GM19463 (cell line): Measurements from ENCODE around the gene SETD1B.
"Not testable (repeated sequence)": the region's sequence is repeated elsewhere in the genome, so short reads cannot be mapped to it uniquely, and the experiment has no call there.

ENCODE experiments used
- ATAC-seq: cut with Tn5 transposase; IDR thresholded peaks from one replicate; pipeline ENCODE4 v1.9.1; 2021; ENCODE audit warnings: mild to moderate bottlenecking, moderate library complexity; ENCODE audit not compliant: unreplicated experiment

Gene SETD1B

GRCh38 chr12:121803861-121804416 lies at the start of gene SETD1B:
SETD1B (plus strand) TSS chr12:121804009; CDS start chr12:121804738, 729 bp downstream.
- ATAC-seq: no peak

DNA sequence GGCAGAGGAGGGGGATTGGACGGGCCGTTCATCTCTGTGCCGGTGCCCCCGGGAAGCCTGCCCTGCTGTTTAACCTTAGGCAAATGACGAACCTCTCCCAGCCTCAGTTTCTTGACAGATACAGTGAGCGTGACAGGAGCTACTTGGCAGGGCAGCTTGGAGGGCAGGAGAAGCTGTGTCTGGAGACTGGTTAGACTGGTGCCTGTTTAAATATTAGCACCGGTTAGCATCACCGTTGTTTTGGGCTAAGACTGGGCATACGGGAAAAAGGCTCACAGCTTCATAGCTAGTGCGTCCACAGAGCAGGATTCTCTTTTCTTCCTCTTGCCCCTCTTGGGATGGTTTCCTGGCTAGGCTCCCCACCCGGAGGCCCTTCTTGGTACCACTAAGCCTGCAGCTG lies 49.0 kb upstream of the SETD1B start:
- ATAC-seq: no peak

GRCh38 chr12:121755591-121755990 lies 48.2 kb upstream of the SETD1B start:
- ATAC-seq: no peak

- not testable (repeated sequence) for ATAC-seq
Measured at GRCh38 chr12:121758536-121758935, 45.3 kb upstream of the SETD1B start.

DNA sequence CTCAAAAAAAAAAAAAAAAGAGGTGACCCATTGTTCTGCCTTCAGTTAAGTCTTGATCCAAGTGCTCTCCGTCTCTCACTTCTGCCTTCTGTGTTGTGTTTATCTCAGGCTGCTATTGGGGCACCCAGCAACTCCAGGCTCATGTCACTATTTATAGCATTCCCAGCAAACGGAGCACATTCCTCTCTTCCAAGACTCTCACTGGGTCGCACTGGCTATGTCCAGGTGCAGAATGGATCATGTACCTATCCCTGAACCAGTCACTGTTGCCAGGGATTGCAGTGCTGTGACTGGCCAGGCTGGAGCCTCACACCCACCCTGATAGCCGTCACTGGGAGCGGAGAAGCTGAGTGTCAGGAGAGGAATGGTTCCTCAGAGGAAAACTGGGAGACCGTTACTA lies 41.5 kb upstream of the SETD1B start:
- ATAC-seq: no peak

DNA sequence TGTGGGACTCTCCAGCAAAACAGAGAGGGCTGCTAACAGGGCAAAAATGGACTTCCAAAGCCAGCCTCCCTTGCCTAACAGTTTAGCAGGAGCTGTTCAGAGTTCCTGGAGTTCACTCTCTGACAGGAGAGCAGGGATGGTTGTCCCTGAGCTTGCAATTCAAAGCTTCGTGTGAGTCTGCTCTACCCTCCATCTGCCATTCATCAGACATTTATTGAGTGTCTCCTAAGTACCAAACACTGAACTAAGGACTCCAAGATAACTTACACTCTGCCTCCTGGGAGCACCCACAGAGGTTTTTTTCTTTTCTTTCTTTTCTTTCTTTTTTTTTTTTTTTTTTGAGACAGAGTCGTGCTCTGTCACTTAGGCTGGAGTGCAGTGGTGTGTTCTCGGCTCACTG lies 39.0 kb upstream of the SETD1B start:
- ATAC-seq: no peak

DNA sequence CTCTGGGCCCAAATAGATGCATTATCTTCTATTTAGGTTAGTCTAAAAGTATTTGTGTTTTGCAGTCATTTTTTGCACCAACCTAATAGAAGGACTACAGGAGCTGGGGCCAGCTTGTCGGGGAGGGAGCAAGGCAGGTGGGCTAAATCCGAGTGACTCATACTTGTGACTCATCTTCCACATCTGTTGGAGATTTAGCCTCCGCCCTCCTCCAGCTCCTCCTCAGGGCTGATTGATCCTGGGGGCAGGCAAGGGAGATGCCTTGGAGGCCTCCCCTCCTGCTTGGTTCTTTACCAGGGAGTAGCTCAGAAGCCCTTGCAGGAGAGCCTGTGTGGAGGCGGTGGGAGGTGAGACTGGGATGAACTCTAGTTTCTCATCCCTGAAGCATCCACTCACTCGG lies 38.2 kb upstream of the SETD1B start:
- no peak for ATAC-seq

DNA sequence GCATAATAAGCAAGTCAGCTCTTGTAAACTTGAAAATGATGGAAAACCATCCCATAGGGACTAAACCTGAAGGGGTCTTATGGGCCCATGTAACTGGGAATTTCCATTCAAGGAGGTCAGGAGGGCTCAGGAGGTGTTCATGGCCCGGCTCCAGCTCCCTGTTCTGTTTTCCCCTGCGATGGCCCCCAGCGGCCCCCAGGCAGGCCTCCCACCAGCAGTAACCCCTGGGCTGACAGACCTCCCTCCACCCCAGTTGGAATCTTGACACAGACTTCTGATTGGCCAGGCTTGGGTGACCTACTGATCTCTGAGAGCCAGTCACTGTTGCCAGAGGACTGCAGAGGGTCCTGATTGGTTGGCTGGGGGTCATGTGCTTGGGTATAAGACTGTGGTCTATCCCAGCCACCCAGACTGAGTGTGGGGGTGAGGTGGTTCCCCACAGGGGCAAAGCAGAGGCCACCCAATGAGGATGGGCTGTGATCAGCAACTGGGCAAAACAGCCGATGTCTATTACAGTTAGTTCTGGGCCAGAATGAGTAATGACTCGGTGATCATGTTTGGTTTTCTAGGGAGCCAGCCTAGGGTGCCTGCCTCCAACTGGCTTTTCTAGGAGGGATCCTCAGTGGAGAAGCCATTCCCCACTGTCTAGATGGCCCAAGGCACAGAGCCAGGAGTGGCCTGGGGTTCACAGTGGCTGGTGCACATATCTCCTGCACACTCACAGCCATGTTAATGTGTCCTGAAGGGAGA lies 37.3 kb upstream of the SETD1B start:
- no peak for ATAC-seq

DNA sequence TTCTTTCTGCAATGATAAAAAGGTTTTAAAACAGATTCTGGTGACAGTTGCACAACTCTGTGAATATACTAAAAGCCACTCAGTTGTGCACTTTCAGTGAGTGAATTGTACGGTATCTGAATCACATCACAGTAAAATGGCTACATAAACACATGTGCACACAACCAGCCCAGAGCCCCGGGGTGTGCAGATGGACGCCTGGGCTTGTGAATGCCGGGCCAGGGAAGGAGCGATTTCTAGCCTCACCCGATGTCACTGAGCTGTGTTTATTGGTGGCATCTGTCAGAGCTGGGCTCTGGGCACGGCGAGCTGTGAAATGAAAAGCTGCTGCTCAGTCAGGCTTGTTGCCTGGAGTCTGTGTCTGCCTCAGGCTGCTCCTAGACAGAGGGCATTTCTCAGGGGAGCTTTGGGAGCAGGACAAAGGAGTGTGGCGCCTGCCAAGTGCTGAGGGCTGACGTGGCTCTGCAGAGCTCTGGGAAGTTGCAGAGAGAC lies 36.2 kb upstream of the SETD1B start:
- ATAC-seq: no peak

DNA sequence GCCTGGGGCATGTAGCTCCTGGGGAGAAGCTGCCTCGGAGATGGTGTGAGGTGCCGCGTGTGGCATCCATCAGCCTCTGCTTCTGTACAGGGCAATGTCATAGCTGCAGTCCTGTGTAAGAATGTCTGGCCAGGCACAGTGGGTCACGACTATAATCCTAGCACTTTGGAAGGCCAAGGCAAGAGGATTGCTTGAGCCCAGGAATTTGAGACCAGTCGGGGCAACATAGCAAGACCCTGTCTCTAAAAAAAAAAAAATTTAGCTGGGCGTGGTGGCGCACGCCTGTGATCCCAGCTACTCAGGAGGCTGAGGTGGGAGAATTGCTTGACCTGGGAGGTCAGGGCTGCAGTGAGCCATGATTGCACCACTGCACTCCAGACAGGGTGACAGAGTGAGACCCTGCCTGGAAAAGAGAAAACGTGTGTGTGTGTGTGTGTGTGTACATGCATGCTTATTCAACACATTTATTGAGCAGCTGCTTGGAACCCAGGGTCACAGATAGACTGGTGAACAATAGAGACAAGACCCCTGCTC lies 34.4 kb upstream of the SETD1B start:
- ATAC-seq: no peak

DNA sequence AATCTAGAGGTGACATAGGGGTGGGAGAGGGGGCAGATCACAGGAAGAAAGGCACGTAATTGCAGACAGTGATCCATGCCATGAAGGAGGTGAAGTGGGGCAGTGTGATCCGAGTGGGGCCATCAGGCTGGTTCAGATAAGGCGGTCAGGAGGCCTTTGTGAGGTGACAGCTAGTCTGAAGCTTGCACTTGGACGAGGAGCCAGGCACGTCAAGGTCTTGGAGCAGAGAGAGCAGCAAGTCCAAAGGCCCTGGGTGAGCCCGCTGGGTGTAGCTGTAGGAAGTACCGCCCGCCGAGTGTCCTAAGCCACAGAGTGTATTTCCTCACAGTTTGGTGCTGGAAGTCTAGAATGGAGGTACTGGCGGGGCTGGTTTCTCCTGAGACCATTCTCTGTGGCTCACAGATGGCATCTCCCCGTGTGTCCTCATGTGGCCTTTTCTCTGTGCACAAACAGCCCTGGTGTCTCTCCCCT lies 33.9 kb upstream of the SETD1B start:
- no peak for ATAC-seq

- ATAC-seq: no peak
Measured at GRCh38 chr12:121770388-121770787, 33.4 kb upstream of the SETD1B start.

DNA sequence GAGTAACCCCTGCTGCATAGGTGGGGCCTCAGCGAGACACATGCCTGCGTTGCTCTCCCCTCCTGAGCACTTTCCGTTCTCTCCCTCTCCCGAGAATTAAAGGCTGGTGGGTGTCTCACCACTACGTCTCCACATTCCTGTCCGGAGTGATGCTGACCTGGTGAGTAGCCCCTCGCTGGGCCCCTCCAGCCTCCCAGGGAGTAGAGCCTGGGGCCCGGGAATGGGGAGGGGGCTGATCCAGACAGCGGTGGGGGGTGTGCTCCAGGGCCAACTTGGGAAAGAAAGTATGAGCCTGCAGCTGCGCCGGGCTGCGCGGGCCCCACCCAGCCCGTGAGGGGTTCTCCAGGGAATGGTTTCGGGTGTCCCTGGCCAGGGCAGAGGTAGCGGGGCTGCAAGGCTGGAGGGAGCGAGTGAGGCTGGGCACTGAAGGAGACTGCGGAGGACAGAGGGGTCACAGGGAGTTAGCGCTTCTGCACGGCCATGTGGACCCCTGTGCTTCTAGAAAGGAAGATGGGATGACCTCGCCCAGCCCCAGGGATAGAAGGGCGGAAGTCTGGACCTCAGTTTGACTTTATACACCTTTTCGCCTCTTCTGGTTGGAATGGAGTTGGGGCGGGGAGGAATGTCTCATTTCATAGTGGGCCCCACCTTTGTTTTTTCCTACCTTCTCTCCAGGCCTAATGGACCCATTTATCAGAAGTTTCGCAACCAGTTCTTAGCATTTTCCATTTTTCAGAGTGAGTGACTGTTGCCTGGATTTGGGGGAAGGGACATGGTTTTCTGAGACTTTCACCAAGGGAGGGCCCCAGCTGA lies 32.8 kb upstream of the SETD1B start:
- ATAC-seq: no peak

DNA sequence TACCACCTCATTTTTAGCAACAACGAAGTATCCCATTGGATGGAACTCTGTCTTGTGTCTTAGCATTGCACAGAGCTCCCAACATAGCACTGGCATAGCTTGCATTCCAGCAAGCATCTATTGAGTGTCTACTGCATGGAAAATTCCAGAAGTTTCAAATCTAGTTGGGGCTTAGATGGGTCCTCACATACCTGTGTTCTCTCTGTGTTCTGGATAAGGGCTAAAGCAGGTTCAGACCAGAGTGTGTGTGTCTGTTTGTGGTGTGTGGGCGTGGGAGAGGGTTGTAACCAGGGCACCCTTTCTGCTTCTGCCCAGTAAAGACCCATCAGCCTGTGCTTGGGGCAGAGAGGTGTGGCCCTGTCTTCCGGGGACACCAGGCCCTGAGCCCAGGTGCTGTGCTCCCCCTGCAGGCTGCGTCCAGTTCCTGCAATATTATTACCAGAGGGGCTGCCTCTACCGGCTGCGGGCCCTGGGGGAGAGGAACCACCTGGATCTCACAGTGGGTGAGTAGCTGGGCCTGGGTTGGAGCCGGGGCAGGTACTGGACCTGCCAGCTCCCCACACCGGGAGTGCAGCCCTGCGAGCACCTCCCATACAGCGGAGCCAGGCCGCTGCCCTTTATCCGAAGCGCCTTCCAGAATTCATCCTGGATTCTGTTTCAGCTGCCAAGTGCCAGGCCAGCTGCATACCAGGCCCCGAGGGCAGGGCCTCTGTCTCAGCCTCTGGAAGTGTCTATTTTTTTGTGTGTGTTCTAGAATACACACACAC lies 30.6 kb upstream of the SETD1B start:
- ATAC-seq: peak; percentile 85

DNA sequence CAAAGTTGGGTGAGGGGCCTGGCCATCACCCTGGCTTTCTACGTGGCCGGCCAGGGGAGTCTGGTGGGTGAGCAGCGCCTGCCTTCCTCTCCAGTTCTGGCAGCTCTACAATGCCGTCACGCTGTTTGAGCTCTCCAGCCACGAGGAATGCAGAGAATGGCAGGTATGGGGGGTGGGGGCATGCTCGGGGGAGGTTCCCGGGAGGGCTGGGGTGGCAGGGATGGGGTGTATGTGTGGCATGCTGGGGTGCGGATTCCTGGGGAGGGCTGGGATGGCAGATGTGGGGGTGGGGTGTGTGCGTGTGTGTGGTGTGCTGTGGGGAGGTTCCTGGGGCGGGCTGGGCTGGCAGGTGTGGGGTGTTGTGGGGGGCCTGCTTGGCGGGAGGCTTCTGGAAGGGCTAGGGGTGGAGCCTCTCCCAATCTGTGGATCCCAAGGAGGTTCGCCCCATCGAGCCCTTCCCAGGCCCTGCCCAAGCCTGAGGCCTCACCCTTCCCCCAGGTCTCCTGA lies 28.8 kb upstream of the SETD1B start:
- ATAC-seq: no peak

DNA sequence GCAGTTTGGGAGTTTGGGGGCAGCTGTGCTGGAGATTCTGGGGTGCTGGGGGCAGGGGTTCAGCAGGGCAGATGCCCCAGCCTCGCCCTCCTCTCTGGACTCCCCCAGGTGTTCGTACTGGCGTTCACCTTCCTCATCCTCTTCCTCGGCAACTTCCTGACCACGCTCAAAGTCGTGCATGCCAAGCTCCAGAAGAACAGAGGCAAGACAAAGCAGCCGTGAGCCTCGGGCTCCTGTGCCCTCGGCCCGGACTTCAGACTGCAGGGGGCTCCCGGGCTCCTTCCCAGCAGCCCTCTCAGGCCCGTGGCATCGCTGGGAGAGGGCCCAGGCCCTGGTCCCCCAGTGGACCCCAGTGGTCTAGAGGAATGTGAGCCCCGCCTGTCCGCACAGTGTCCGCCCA lies 28.3 kb upstream of the SETD1B start:
- ATAC-seq: no peak

DNA sequence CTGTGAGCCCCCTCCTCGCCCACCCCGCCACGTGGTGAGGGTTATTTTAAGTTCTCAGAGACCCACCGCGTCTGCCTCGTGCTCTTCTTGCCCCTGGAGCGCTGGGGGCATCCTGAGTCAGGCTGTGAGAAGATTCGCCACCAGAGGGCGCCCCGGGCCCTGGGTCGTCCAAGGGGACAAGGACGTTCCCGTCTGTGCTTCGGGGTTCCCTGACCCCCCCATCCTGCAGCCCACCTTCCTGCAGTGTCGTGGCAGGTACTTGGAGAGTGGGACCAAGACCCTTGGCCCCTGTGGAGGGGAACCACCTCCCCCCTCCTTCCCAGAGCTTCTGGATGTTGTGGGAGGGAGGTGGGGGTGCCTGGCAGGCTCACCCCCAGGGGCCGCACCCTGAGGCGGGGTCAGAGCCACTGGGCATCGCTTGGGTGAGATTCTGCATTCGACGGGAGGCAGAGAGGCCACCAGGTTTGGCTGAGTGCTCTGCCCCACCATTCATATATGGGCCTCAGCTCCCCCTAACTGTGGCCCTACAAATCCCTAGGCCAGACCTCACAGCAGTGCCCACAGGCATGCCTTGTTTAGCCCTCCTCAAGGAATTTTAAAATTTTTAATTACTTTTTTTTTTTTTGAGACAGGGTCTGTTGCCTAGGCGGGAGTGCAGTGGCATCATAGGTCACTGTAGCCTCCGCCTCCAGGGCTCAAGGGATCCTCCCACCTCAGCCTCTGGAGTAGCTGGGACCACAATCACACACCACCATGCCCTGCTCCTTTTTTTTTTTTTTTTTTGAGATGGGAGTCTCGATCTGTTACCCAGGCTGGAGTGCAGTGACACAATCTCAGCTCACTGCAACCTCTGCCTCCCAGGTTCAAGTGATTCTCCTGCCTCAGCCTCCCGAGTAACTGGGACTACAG lies 27.4 kb upstream of the SETD1B start:
- ATAC-seq: no peak

DNA sequence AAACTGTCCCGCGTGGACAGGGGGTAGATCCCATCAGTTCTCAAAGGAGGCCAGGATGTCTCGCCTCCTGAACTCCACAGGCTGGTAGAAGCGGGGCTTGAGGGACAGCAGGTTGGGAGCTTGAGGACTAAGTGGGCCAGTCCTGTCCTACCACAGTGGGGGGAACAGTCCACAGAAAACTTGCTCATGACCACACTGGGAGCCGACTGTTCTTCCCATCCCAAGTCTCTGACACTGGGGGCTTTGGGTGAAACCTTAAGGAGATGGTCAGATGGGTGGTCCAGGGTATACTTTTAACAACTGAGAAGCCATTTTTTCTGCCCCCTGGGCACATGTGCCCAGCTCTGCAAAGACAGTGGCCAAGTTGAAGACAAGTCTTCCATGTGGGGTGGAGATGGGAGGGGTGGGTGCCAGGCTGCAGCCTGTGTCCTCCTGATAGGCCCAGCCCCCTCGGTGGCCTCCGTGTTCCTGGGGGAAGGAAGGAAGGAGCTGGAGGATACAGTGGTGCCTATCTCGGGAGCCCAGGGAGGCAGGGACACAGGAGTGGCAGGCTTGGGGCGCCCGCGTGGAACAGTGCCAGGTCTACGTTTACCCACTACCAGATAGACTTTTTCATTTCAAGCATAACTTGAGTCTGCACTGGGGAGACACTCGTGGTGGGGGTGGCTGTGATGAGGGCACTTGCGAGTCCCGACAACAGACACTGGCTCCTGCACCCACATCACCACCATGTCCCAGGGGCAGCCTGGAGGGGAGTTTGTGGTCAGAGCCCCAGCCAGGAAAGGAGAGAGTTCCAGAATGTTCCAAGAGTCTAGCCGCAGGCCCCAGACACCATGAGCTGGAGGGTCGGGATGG lies 25.0 kb upstream of the SETD1B start:
- no peak for ATAC-seq
